Head of caudate nucleus (tissue), 42 donors: ENCODE results near the gene MRFAP1.
"Not testable (repeated sequence)": the region's sequence is repeated elsewhere in the genome, so short reads cannot be mapped to it uniquely, and the experiment has no call there.

Source experiments
- DNase-seq, 42 donors: peaks; one replicate each; pipeline versions ENCODE4 v3.0.0 to v3.0.0-alpha.2; 2020 to 2021; ENCODE audit warnings: mixed read lengths in 7 of 42
- intact Hi-C: fragments of 100-400 bp; cut with DNase I; formaldehyde crosslinking; loops from one replicate; pipeline ENCODE4 v1.15.0; 2022

The MRFAP1 gene

GRCh38 chr4:6626066-6626465 is 14.4 kb upstream of the MRFAP1 start:
- peak in 1 of 42 donors; percentile 31 for DNase-seq
- intact Hi-C loops: no loop called here

- intact Hi-C loops: no loop called here
- DNase-seq: peak in 1 of 42 donors; percentile 2
Observed at GRCh38 chr4:6627832-6628231, 12.7 kb upstream of the MRFAP1 start.

GRCh38 chr4:6628484-6628883 is 12.0 kb upstream of the MRFAP1 start:
- DNase-seq: not testable (repeated sequence)

GRCh38 chr4:6632125-6632524 is 8.4 kb upstream of the MRFAP1 start:
- intact Hi-C loops: no loop called here
- no peak for DNase-seq

More at GRCh38 chr4:6628484-6628883, 12.0 kb upstream of the MRFAP1 start:
- intact Hi-C loops: not testable (repeated sequence)

GRCh38 chr4:6633091-6633906 is 7.2 kb upstream of the MRFAP1 start:
- DNase-seq: peak in 2 of 42 donors; percentile 5 to 36
- intact Hi-C loops: no loop called here

GRCh38 chr4:6634746-6635145 is 5.7 kb upstream of the MRFAP1 start:
- DNase-seq: peak in 1 of 42 donors; percentile 5
- intact Hi-C loops: no loop called here

GRCh38 chr4:6639137-6639680 is 1.3 kb upstream of the MRFAP1 start:
- intact Hi-C loops: no loop called here
- peak in 1 of 42 donors; percentile 30 for DNase-seq

- DNase-seq: peak in 23 of 42 donors; percentile 17 to 71 (median 33)
- intact Hi-C loops: loop anchor here (2.0 kb wide), 1 partner anchor 67 kb away; the partner anchor contains the start of gene MRFAP1L1
Observed at GRCh38 chr4:6641164-6641970, 882 bp downstream of the MRFAP1 start.

- DNase-seq: no peak
- intact Hi-C loops: loop anchor here (2.0 kb wide), 1 partner anchor 67 kb away; the partner anchor contains the start of gene MRFAP1L1
Observed at GRCh38 chr4:6641971-6642320, 1.5 kb downstream of the MRFAP1 start.

- intact Hi-C loops: no loop called here
- no peak for DNase-seq
Observed at GRCh38 chr4:6643141-6643847, 2.8 kb downstream of the MRFAP1 start.

- intact Hi-C loops: no loop called here
- DNase-seq: no peak
Observed at GRCh38 chr4:6644792-6645530, 4.5 kb downstream of the MRFAP1 start.

GRCh38 chr4:6647169-6647568 is 6.7 kb downstream of the MRFAP1 start:
- no peak for DNase-seq
- intact Hi-C loops: no loop called here

- intact Hi-C loops: no loop called here
- DNase-seq: no peak
Observed at GRCh38 chr4:6647582-6648230, 7.2 kb downstream of the MRFAP1 start.

- intact Hi-C loops: no loop called here
- DNase-seq: peak in 1 of 42 donors; percentile 18
Observed at GRCh38 chr4:6649216-6649615, 8.7 kb downstream of the MRFAP1 start.

GRCh38 chr4:6654211-6654610 is 13.7 kb downstream of the MRFAP1 start:
- DNase-seq, intact Hi-C loops: not testable (repeated sequence)

GRCh38 chr4:6655291-6655690 is 14.8 kb downstream of the MRFAP1 start:
- DNase-seq, intact Hi-C loops: not testable (repeated sequence)

- DNase-seq: no peak
Observed at GRCh38 chr4:6655924-6656323, 15.4 kb downstream of the MRFAP1 start.

More at GRCh38 chr4:6655924-6656323, 15.4 kb downstream of the MRFAP1 start:
- intact Hi-C loops: no loop called here
